ENCODE data around the gene ABCA13.

- TF ChIP-seq CTCF (IDR thresholded peaks at IDR 0.05) (no peak), EP300 (IDR thresholded peaks at IDR 0.05) (no peak), POLR2A (IDR thresholded peaks at IDR 0.05) (no peak)
These were observed 380.4 kb downstream of the ABCA13 start for GRCh38 chr7:48551652-48552051.

Data from gastroesophageal sphincter (tissue), 3 donors.